K562 (cell line): ENCODE results near the gene KLHL41. TPM values are rescaled to one million over a fixed set of nuclear protein-coding genes. Genes with fewer than 3 reads are reported as not detected.
A peak's percentile ranks its signal among the peaks of the same experiment; 100 is the strongest.

ENCODE experiments used
- CHCHD3 ChIP-seq: fragments of 250-450 bp; sonication (Bioruptor Pico); IDR thresholded peaks from 2 replicates; pipeline ENCODE4 v2.1.2; 2022; ENCODE audit warnings: mild to moderate bottlenecking
- HMG20B ChIP-seq: fragments of 250-450 bp; sonication (Bioruptor Pico); IDR thresholded peaks from 2 replicates; pipeline ENCODE4 v1.5.0; 2021; ENCODE audit warnings: mild to moderate bottlenecking
- HNRNPL ChIP-seq: fragments of 200-400 bp; formaldehyde crosslinking; IDR thresholded peaks from 2 replicates; pipeline ENCODE4 v1.6.1; 2017; ENCODE audit warnings: low read depth, mild to moderate bottlenecking, low read length
- MCM2 ChIP-seq: fragments of 450-650 bp; IDR thresholded peaks from 2 replicates; pipeline ENCODE4 v1.6.1; 2017; ENCODE audit warnings: low read depth, mild to moderate bottlenecking
- MEF2A ChIP-seq: IDR thresholded peaks from 2 replicates; pipeline ENCODE4 v1.6.1; 2011; ENCODE audit warnings: low read depth, mild to moderate bottlenecking, low read length, moderate library complexity; ENCODE audit not compliant: control insufficient read depth
- MYC ChIP-seq, 2 experiments: fragments of 250-450 bp in 1 of 2; sonication (Bioruptor Pico) in 1 of 2; IDR thresholded peaks; 2 replicates each; pipeline versions ENCODE4 v1.5.1 to v1.6.1; 2012 to 2021; ENCODE audit warnings: low read depth in 2 of 2, borderline replicate concordance in 1 of 2, improper control_type of control experiment in 1 of 2, low read length in 1 of 2, mild to moderate bottlenecking in 1 of 2, moderate library complexity in 1 of 2
- POLR2B ChIP-seq: fragments of 450-650 bp; IDR thresholded peaks from 2 replicates; pipeline ENCODE4 v1.6.1; 2018; ENCODE audit warnings: low read depth; ENCODE audit not compliant: partially characterized antibody
- RBBP5 ChIP-seq: fragments of 200-600 bp; sonication (generic); IDR thresholded peaks from 2 replicates; pipeline ENCODE4 v1.6.1; 2012; ENCODE audit warnings: borderline replicate concordance, mild to moderate bottlenecking, low read length, control low read depth, inconsistent platforms; ENCODE audit not compliant: insufficient read depth, poor library complexity, severe bottlenecking
- RCOR1 ChIP-seq, 2 experiments: IDR thresholded peaks; 2 replicates each; pipeline ENCODE4 v1.6.1; 2012; ENCODE audit warnings: low read depth in 2 of 2, low read length in 2 of 2, borderline replicate concordance in 1 of 2, improper control_type of control experiment in 1 of 2
- SMC3 ChIP-seq: conservative IDR thresholded peaks from 2 replicates; pipeline ENCODE4 v1.6.1; 2011; ENCODE audit warnings: low read depth, low read length, improper control_type of control experiment; ENCODE audit not compliant: insufficient read depth
- TCFL5 ChIP-seq: fragments of 250-450 bp; sonication (Bioruptor Pico); conservative IDR thresholded peaks from 2 replicates; pipeline ENCODE4 v1.6.1; 2021; ENCODE audit warnings: mild to moderate bottlenecking, moderate library complexity, matching md5 sums
- U2AF2 ChIP-seq: fragments of 200-400 bp; formaldehyde crosslinking; optimal IDR thresholded peaks from 2 replicates; pipeline ENCODE3; 2017; ENCODE audit warnings: low read depth, mild to moderate bottlenecking, low read length
- ZC3H4 ChIP-seq: sonication (generic); formaldehyde crosslinking; IDR thresholded peaks from 2 replicates; pipeline ENCODE4 v1.9.0; 2021; ENCODE audit warnings: missing genetic modification reagents, borderline replicate concordance
- ZNF121 ChIP-seq: sonication (generic); formaldehyde crosslinking; conservative IDR thresholded peaks from 2 replicates; pipeline ENCODE4 v1.8.0; 2022; ENCODE audit warnings: missing genetic modification reagents
- ZNF75A ChIP-seq: fragments of 450-650 bp; formaldehyde crosslinking; IDR thresholded peaks from 2 replicates; pipeline ENCODE4 v1.4.0; 2020; ENCODE audit warnings: mild to moderate bottlenecking
- polyA plus RNA-seq, 8 experiments: library from polyadenylated mRNA; depleted of rRNA in 4 of 8; stranded (reverse) in 5 of 8; unstranded in 3 of 8; fragments of >200 nt; fragmentation: Nextera tagmentation in 2 of 8; fragmentation: Illumina TruSeq in 1 of 8; extraction: Ambion mirVana in 2 of 8; extraction: Trizol in 1 of 8; gene quantifications; 2 replicates each; pipeline versions ENCODE4 v1.2.1 to v1.2.3, GENCODE V29; 2011 to 2014; ENCODE audit warnings: inconsistent platforms in 1 of 8, missing spikeins in 1 of 8
- total RNA-seq, 7 experiments: library from RNA; depleted of rRNA in 6 of 7; stranded (reverse); fragments of >200 nt in 6 of 7; fragmentation: Illumina TruSeq in 2 of 7; extraction: Trizol in 2 of 7; gene quantifications; 2 replicates each; pipeline versions ENCODE4 v1.2.1 to v1.2.3, GENCODE V29; 2011 to 2021; ENCODE audit warnings: low replicate concordance in 1 of 7
- TF ChIP-seq, protein P1 (sequence below): fragments of 250-450 bp; sonication (Bioruptor Pico); IDR thresholded peaks from 2 replicates; pipeline ENCODE4 v1.5.0; 2021
- TF ChIP-seq, protein P2 (sequence below): fragments of 450-650 bp; IDR thresholded peaks from 2 replicates; pipeline ENCODE4 v1.6.1; 2016; ENCODE audit warnings: low read depth

The KLHL41 gene
- total and polyA plus RNA-seq, 9 of the 15 experiments (the other 6 are each of a cell fraction or from before 2014, with no cell fraction given) = 0.05 to 1.5 (median 0.09) TPM

- TF ChIP-seq MYC (IDR thresholded peaks at IDR 0.05; ENCODE audit: low read depth, low read length) (no peak), MYC (CRISPR knock-in tag; IDR thresholded peaks at IDR 0.05; ENCODE audit: borderline replicate concordance, low read depth) (peak; percentile 22; the same call in 1 of the 2 replicates), SMC3 (peak; percentile 43), CHCHD3 (CRISPR knock-in tag) (no peak), RBBP5 (peak; percentile 92), RCOR1 (IDR thresholded peaks at IDR 0.05; ENCODE audit: borderline replicate concordance in 1 of 2, low read depth in 2 of 2, low read length in 2 of 2) (peak in 1 of 2 experiments; percentile 6; a peak in 1 of 4 replicates), POLR2B (no peak), HNRNPL (peak; percentile 35; the same call in 1 of the 2 replicates), MEF2A (no peak), ZNF121 (CRISPR knock-in tag) (no peak), HMG20B (CRISPR knock-in tag) (no peak), TCFL5 (CRISPR knock-in tag) (no peak), ZNF75A (no peak), U2AF2 (no peak), MCM2 (no peak), ZC3H4 (no peak)
- TF ChIP-seq, protein P1, sequence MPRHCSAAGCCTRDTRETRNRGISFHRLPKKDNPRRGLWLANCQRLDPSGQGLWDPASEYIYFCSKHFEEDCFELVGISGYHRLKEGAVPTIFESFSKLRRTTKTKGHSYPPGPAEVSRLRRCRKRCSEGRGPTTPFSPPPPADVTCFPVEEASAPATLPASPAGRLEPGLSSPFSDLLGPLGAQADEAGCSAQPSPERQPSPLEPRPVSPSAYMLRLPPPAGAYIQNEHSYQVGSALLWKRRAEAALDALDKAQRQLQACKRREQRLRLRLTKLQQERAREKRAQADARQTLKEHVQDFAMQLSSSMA = no peak
- TF ChIP-seq, protein P2, sequence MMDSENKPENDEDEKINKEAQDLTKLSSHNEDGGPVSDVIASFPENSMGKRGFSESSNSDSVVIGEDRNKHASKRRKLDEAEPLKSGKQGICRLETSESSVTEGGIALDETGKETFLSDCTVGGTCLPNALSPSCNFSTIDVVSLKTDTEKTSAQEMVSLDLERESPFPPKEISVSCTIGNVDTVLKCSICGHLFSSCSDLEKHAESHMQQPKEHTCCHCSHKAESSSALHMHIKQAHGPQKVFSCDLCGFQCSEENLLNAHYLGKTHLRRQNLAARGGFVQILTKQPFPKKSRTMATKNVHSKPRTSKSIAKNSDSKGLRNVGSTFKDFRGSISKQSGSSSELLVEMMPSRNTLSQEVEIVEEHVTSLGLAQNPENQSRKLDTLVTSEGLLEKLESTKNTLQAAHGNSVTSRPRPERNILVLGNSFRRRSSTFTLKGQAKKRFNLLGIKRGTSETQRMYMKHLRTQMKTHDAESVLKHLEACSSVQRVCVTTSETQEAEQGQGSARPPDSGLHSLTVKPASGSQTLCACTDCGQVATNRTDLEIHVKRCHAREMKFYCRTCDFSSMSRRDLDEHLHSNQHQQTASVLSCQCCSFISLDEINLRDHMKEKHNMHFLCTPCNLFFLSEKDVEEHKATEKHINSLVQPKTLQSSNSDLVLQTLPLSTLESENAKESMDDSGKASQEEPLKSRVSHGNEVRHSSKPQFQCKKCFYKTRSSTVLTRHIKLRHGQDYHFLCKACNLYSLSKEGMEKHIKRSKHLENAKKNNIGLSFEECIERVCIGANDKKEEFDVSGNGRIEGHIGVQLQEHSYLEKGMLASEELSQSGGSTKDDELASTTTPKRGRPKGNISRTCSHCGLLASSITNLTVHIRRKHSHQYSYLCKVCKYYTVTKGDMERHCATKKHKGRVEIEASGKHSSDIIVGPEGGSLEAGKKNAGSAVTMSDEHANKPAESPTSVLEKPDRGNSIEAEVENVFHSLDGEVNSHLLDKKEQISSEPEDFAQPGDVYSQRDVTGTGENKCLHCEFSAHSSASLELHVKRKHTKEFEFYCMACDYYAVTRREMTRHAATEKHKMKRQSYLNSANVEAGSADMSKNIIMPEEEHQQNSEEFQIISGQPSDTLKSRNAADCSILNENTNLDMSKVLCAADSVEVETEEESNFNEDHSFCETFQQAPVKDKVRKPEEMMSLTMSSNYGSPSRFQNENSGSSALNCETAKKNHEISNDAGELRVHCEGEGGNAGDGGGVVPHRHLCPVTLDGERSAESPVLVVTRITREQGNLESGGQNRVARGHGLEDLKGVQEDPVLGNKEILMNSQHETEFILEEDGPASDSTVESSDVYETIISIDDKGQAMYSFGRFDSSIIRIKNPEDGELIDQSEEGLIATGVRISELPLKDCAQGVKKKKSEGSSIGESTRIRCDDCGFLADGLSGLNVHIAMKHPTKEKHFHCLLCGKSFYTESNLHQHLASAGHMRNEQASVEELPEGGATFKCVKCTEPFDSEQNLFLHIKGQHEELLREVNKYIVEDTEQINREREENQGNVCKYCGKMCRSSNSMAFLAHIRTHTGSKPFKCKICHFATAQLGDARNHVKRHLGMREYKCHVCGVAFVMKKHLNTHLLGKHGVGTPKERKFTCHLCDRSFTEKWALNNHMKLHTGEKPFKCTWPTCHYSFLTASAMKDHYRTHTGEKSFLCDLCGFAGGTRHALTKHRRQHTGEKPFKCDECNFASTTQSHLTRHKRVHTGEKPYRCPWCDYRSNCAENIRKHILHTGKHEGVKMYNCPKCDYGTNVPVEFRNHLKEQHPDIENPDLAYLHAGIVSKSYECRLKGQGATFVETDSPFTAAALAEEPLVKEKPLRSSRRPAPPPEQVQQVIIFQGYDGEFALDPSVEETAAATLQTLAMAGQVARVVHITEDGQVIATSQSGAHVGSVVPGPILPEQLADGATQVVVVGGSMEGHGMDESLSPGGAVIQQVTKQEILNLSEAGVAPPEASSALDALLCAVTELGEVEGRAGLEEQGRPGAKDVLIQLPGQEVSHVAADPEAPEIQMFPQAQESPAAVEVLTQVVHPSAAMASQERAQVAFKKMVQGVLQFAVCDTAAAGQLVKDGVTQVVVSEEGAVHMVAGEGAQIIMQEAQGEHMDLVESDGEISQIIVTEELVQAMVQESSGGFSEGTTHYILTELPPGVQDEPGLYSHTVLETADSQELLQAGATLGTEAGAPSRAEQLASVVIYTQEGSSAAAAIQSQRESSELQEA = peak; percentile 95
Measured at GRCh38 chr2:169479257-169480078, 30.0 kb upstream of the KLHL41 start, which contains the start of gene BBS5 (continued).
